H1 (cell line): Measurements from ENCODE around the gene FGFR2. TPM values are rescaled to one million over a fixed set of nuclear protein-coding genes. Genes with fewer than 3 reads are reported as not detected.

Experiments
- CTCF ChIA-PET: fragments of 300-600 bp; sonication (Branson Sonifier 250); formaldehyde crosslinking; loops from one replicate; lab custom pipeline; 2021; ENCODE audit not compliant: partially characterized antibody; lab: Charles Lee
- POLR2A ChIA-PET: fragments of 300-600 bp; sonication (Branson Sonifier 250); formaldehyde crosslinking; loops from one replicate; lab custom pipeline; 2021; ENCODE audit warnings: inconsistent platforms; ENCODE audit not compliant: partially characterized antibody; lab: Charles Lee
- DNase-seq, 2 experiments: peaks; one replicate each; pipeline versions ENCODE4 v3.0.0 to v3.0.0-alpha.2; 2010 to 2022; ENCODE audit warnings: low spot score in 2 of 2, low read depth in 1 of 2, mixed read lengths in 1 of 2
- FAIRE-seq: peaks from 2 replicates; lab custom pipeline; 2011; peaks lifted over from hg19 to GRCh38; lab: Jason Lieb, UNC
- H2AFZ ChIP-seq: 2 replicates; pipeline ENCODE4 v1.8.1; 2012; ENCODE audit warnings: low read length, inconsistent platforms
- H2AK5ac ChIP-seq: 2 replicates; pipeline ENCODE4 v1.6.1; 2013; ENCODE audit warnings: low read depth, low read length
- H2BK120ac ChIP-seq: replicated peaks from 2 replicates; pipeline ENCODE3; 2013; ENCODE audit warnings: low read depth, low read length, inconsistent platforms
- H2BK12ac ChIP-seq: 2 replicates; pipeline ENCODE4 v1.6.1; 2013; ENCODE audit warnings: low read depth, low read length
- H2BK15ac ChIP-seq: 2 replicates; pipeline ENCODE4 v1.6.1; 2013; ENCODE audit warnings: low read length
- H2BK20ac ChIP-seq: 2 replicates; pipeline ENCODE4 v1.6.1; 2013; ENCODE audit warnings: low read length
- H2BK5ac ChIP-seq: 2 replicates; pipeline ENCODE4 v1.6.1; 2013; ENCODE audit warnings: low read depth, low read length
- H3K14ac ChIP-seq: 2 replicates; pipeline ENCODE4 v1.6.1; 2013; ENCODE audit warnings: inconsistent platforms; ENCODE audit not compliant: insufficient read length
- H3K18ac ChIP-seq: 2 replicates; pipeline ENCODE4 v1.6.1; 2013; ENCODE audit warnings: low read length; ENCODE audit errors: extremely low read depth
- H3K23ac ChIP-seq: 2 replicates; pipeline ENCODE4 v1.6.1; 2013; ENCODE audit warnings: inconsistent platforms; ENCODE audit not compliant: insufficient read length
- H3K23me2 ChIP-seq: 2 replicates; pipeline ENCODE4 v1.6.1; 2013; ENCODE audit warnings: low read depth, low read length
- H3K27ac ChIP-seq: 2 replicates; pipeline ENCODE4 v1.6.1; 2011; ENCODE audit warnings: low read depth, low read length, inconsistent platforms
- H3K27me3 ChIP-seq, 4 experiments: replicated peaks in 1 of 4; 1 replicate in 1 of 4; 2 replicates in 3 of 4; pipeline versions ENCODE4 v1.6.1 to v1.8.1; 2011 to 2013; ENCODE audit warnings: low read length in 3 of 4, mild to moderate bottlenecking in 3 of 4, inconsistent platforms in 2 of 4, mixed read lengths in 2 of 4, moderate library complexity in 1 of 4; ENCODE audit not compliant: control insufficient read depth in 3 of 4, insufficient read depth in 3 of 4; ENCODE audit errors: extremely low read depth in 1 of 4
- H3K36me3 ChIP-seq, 4 experiments: 2 replicates each; pipeline versions ENCODE4 v1.6.1 to v1.8.1; 2011 to 2013; ENCODE audit warnings: mild to moderate bottlenecking in 4 of 4, low read length in 3 of 4, moderate library complexity in 2 of 4, control low read depth in 1 of 4, inconsistent platforms in 1 of 4; ENCODE audit not compliant: insufficient read depth in 4 of 4, control insufficient read depth in 2 of 4
- H3K4ac ChIP-seq: replicated peaks from 2 replicates; pipeline ENCODE3; 2013; ENCODE audit warnings: low read length, low read depth, mixed read lengths, inconsistent platforms; ENCODE audit not compliant: insufficient read length
- H3K4me1 ChIP-seq, 4 experiments: replicated peaks in 1 of 4; 1 replicate in 1 of 4; 2 replicates in 3 of 4; pipeline versions ENCODE4 v1.6.1 to v1.8.1; 2011 to 2013; ENCODE audit warnings: low read length in 3 of 4, inconsistent platforms in 2 of 4, mixed read lengths in 1 of 4; ENCODE audit not compliant: insufficient read depth in 4 of 4, control insufficient read depth in 3 of 4
- H3K4me2 ChIP-seq, 2 experiments: 2 replicates each; pipeline versions ENCODE4 v1.6.1 to v1.8.1; 2011 to 2013; ENCODE audit warnings: low read depth in 2 of 2, low read length in 2 of 2, control low read depth in 1 of 2, inconsistent platforms in 1 of 2, mild to moderate bottlenecking in 1 of 2; ENCODE audit not compliant: insufficient read depth in 1 of 2
- H3K4me3 ChIP-seq, 4 experiments: fragments of 200-600, 300-600 bp in 1 of 4; sonication (generic), shearing (Covaris generic), sonication (Bioruptor Twin) in 1 of 4; 2 replicates each; pipeline versions ENCODE4 v1.5.1 to v1.8.1; 2011 to 2016; ENCODE audit warnings: low read length in 4 of 4, low read depth in 3 of 4, control low read depth in 2 of 4, inconsistent platforms in 2 of 4, mild to moderate bottlenecking in 2 of 4, mixed read lengths in 1 of 4, moderate library complexity in 1 of 4; ENCODE audit not compliant: insufficient read depth in 2 of 4; ENCODE audit errors: extremely low read depth in 1 of 4
- H3K56ac ChIP-seq: replicated peaks from 2 replicates; pipeline ENCODE3; 2013; ENCODE audit warnings: low read depth, mild to moderate bottlenecking, mixed read lengths, low read length, inconsistent platforms; ENCODE audit not compliant: insufficient read length
- H3K79me1 ChIP-seq: 2 replicates; pipeline ENCODE4 v1.6.1; 2013; ENCODE audit warnings: low read depth, low read length, control low read depth
- H3K79me2 ChIP-seq, 2 experiments: 2 replicates each; pipeline versions ENCODE4 v1.6.1 to v1.8.1; 2012 to 2013; ENCODE audit warnings: low read length in 2 of 2, mild to moderate bottlenecking in 2 of 2, inconsistent platforms in 1 of 2; ENCODE audit not compliant: insufficient read depth in 2 of 2, control insufficient read depth in 1 of 2
- H3K9ac ChIP-seq, 4 experiments: replicated peaks in 1 of 4; 1 replicate in 1 of 4; 2 replicates in 3 of 4; pipeline versions ENCODE4 v1.6.1 to v1.8.1; 2011 to 2013; ENCODE audit warnings: low read depth in 3 of 4, low read length in 3 of 4, control low read depth in 2 of 4, mild to moderate bottlenecking in 2 of 4, moderate library complexity in 2 of 4, inconsistent platforms in 1 of 4; ENCODE audit errors: extremely low read depth in 1 of 4
- H3K9me3 ChIP-seq, 2 experiments: 2 replicates each; pipeline versions ENCODE4 v1.6.1 to v1.8.1; 2012 to 2013; ENCODE audit warnings: mild to moderate bottlenecking in 2 of 2, moderate library complexity in 2 of 2, control low read depth in 1 of 2, inconsistent platforms in 1 of 2, low read depth in 1 of 2, low read length in 1 of 2, mixed read lengths in 1 of 2; ENCODE audit not compliant: insufficient read depth in 2 of 2
- H4K20me1 ChIP-seq, 2 experiments: replicated peaks in 1 of 2; 2 replicates each; pipeline versions ENCODE3 to v1.8.1; 2011 to 2013; ENCODE audit warnings: inconsistent platforms in 2 of 2, low read length in 2 of 2, mild to moderate bottlenecking in 1 of 2; ENCODE audit not compliant: insufficient read depth in 2 of 2, control insufficient read depth in 1 of 2
- H4K5ac ChIP-seq: 2 replicates; pipeline ENCODE4 v1.6.1; 2013; ENCODE audit warnings: low read length, low read depth, mixed read lengths, inconsistent platforms; ENCODE audit not compliant: insufficient read length
- H4K8ac ChIP-seq: 2 replicates; pipeline ENCODE4 v1.8.0; 2013; ENCODE audit warnings: mild to moderate bottlenecking, moderate library complexity, low read length, inconsistent platforms; ENCODE audit not compliant: insufficient read depth; ENCODE audit errors: extremely low read depth
- H4K91ac ChIP-seq: replicated peaks from 2 replicates; pipeline ENCODE3; 2013; ENCODE audit warnings: low read length, mixed read lengths, inconsistent platforms; ENCODE audit not compliant: insufficient read length
- PHF8 ChIP-seq: fragments of 200-600 bp; sonication (generic); conservative IDR thresholded peaks from 2 replicates; pipeline ENCODE4 v1.7.1; 2012; ENCODE audit warnings: low read depth, mild to moderate bottlenecking, inconsistent platforms, low read length, moderate library complexity
- POLR2AphosphoS5 ChIP-seq: IDR thresholded peaks from 2 replicates; pipeline ENCODE4 v1.6.1; 2011; ENCODE audit warnings: low read depth, low read length
- RAD21 ChIP-seq, 2 experiments: IDR thresholded peaks in 1 of 2; conservative IDR thresholded peaks in 1 of 2; 2 replicates each; pipeline ENCODE4 v1.6.1; 2011; ENCODE audit warnings: low read depth in 2 of 2, low read length in 2 of 2, improper control_type of control experiment in 1 of 2, inconsistent platforms in 1 of 2, mild to moderate bottlenecking in 1 of 2, moderate library complexity in 1 of 2
- SIN3A ChIP-seq, 2 experiments: IDR thresholded peaks in 1 of 2; conservative IDR thresholded peaks in 1 of 2; 2 replicates each; pipeline ENCODE4 v1.6.1; 2011 to 2012; ENCODE audit warnings: low read length in 2 of 2, improper control_type of control experiment in 1 of 2, low read depth in 1 of 2, mild to moderate bottlenecking in 1 of 2
- SP2 ChIP-seq: IDR thresholded peaks from 2 replicates; pipeline ENCODE4 v1.6.1; 2012; ENCODE audit warnings: mild to moderate bottlenecking, low read length, inconsistent platforms
- ZNF274 ChIP-seq: IDR thresholded peaks from 2 replicates; pipeline ENCODE4 v1.7.0; 2012; ENCODE audit warnings: low read length, borderline replicate concordance; ENCODE audit errors: extremely low read depth
- WGBS, 2 experiments: shearing (Covaris generic) in 1 of 2; methylation state at CpG; one replicate each; pipeline versions ENCODE4 v1.1.6 to v1.1.7; 2013 to 2015; ENCODE audit warnings: low lambda C conversion rate in 2 of 2, mixed read lengths in 2 of 2, inconsistent platforms in 1 of 2, low coverage in 1 of 2, missing lambda C conversion rate in 1 of 2; ENCODE audit not compliant: insufficient replicate concordance in 2 of 2, insufficient coverage in 1 of 2, insufficient read length in 1 of 2; ENCODE audit errors: extremely low coverage in 1 of 2, missing lambda C conversion rate in 1 of 2; 5-methylcytosine and 5-hydroxymethylcytosine counted together
- polyA plus RNA-seq, 7 experiments: library from polyadenylated mRNA; depleted of rRNA in 3 of 7; stranded (reverse) in 5 of 7; unstranded in 2 of 7; fragments of >200 nt in 5 of 7; fragments of 200-250 nt in 2 of 7; gene quantifications; 1 replicate in 5 of 7; 2 replicates in 1 of 7; 4 replicates in 1 of 7; pipeline versions ENCODE4 v1.2.1 to v1.2.3, GENCODE V29; 2011 to 2013; ENCODE audit warnings: missing spikeins in 2 of 7, mixed read lengths in 2 of 7
- total RNA-seq: library from RNA; stranded (reverse); fragmentation: NEBNext Ultra II Directional; extraction: Animal tissue kit (Norgen Biotek cat#: 25700); gene quantifications from 2 replicates; pipeline ENCODE4 v1.2.1, GENCODE V29; 2021
- TF ChIP-seq, protein P1 (sequence below): IDR thresholded peaks from 2 replicates; pipeline ENCODE4 v1.6.1; 2012; ENCODE audit warnings: inconsistent platforms

FGFR2 gene
- total and polyA plus RNA-seq, 2 of the 8 experiments (the other 6 are each of a cell fraction or from before 2014, with no cell fraction given), result 50.2 to 81.2 TPM

GRCh38 chr10:121597504-121598262 lies 561 bp downstream of the FGFR2 start:
- Histone ChIP-seq H2AFZ (no peak overlapping the region), H3K9me3 (no peaks in the 10 kb centered on the region), H4K20me1 (peaks cover 18 to 27% of the 10 kb centered on the region in 2 experiments), H3K27me3 (peaks cover 0 to 3% (median 0%) of the 10 kb centered on the region in 4 experiments; a peak in 1 of 7 replicates), H2AK5ac (0 out of 2 replicates have a peak overlapping the region, but pooled peaks have one; percentile 54), H3K79me1 (peaks cover 13% of the 10 kb centered on the region; the same call in 1 of the 2 replicates), H2BK15ac (0 out of 2 replicates have a peak overlapping the region, but pooled peaks have one; percentile 61), H3K36me3 (peaks cover 2 to 26% (median 11%) of the 10 kb centered on the region in 4 experiments; a peak in 6 of 8 replicates), H2BK5ac (peak overlapping the region; percentile 99), H4K5ac (peak overlapping the region; percentile 66), H3K9ac (peak overlapping the region; percentile 83 to 89 (median 88)), H3K79me2 (peaks cover 26 to 46% of the 10 kb centered on the region in 2 experiments), H2BK20ac (0 out of 2 replicates have a peak overlapping the region, but pooled peaks have one; percentile 48), H2BK120ac (no peak overlapping the region), H3K23me2 (peaks cover 13% of the 10 kb centered on the region), H4K8ac (peak overlapping the region; percentile 94), H3K27ac (peak overlapping the region; percentile 92), H3K23ac (no peak overlapping the region), H3K18ac (peak overlapping the region; percentile 97), H3K4me1 (peaks cover 14 to 39% (median 22%) of the 10 kb centered on the region in 4 experiments), H3K14ac (peak overlapping the region; percentile 27), H3K56ac (peak overlapping the region; percentile 82), H3K4me3 (peak overlapping the region; percentile 95 to 100 (median 97)), H2BK12ac (peak overlapping the region; percentile 96; the same call in 1 of the 2 replicates), H4K91ac (peak overlapping the region; percentile 90), H3K4me2 (peak overlapping the region; percentile 88 to 99), H3K4ac (peak overlapping the region; percentile 73)
- 1% methylated on average over 61 of the region's 77 CpGs; no CpG with 5 or more reads in 1 of the 2 experiments for WGBS, 2 experiments
- FAIRE-seq (no peak), DNase-seq (peak in 1 of 2 experiments; percentile 72)
- CTCF ChIA-PET, result interaction anchor here (1.1 kb wide), 1 partner anchor 100 kb away, joined by 3 read pairs; no protein-coding TSS in a partner anchor
- POLR2A ChIA-PET, result interaction anchor here (0.8 to 2.0 kb wide), 5 partner anchors 11 to 258 kb away, joined by 3 to 15 read pairs (median 4); no protein-coding TSS in a partner anchor
- TF ChIP-seq POLR2AphosphoS5 (peak; percentile 26; the same call in 1 of the 2 replicates), PHF8 (no peak; the same call in 1 of the 2 replicates), RAD21 (IDR thresholded peaks at IDR 0.05 in 1 of 2, conservative IDR thresholded peaks at IDR 0.05 in 1 of 2; ENCODE audit: low read depth in 2 of 2, low read length in 2 of 2) (no peak), SP2 (no peak), SIN3A (conservative IDR thresholded peaks at IDR 0.05 in 1 of 2, IDR thresholded peaks at IDR 0.05 in 1 of 2; ENCODE audit: low read depth in 1 of 2, low read length in 2 of 2) (0 out of 4 replicates have a peak, but pooled peaks of 1 of the 2 experiments have one; percentile 86), ZNF274 (no peak)
- TF ChIP-seq, protein P1, sequence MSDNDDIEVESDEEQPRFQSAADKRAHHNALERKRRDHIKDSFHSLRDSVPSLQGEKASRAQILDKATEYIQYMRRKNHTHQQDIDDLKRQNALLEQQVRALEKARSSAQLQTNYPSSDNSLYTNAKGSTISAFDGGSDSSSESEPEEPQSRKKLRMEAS, result no peak; the same call in 1 of the 2 replicates
